H1 (cell line): ENCODE data around the gene SIGLEC15.
"Not testable (repeated sequence)": the region's sequence is repeated elsewhere in the genome, so short reads cannot be mapped to it uniquely, and the experiment has no call there.

ENCODE experiments used
- EP300 ChIP-seq, 2 experiments: IDR thresholded peaks; 1 replicate in 1 of 2; 2 replicates in 1 of 2; pipeline ENCODE4 v1.6.1; 2011 to 2012; ENCODE audit warnings: low read depth in 2 of 2, low read length in 2 of 2, mild to moderate bottlenecking in 2 of 2, borderline replicate concordance in 1 of 2, inconsistent platforms in 1 of 2, moderate library complexity in 1 of 2
- POU5F1 ChIP-seq: IDR thresholded peaks from 2 replicates; pipeline ENCODE4 v1.6.1; 2011; ENCODE audit warnings: low read depth, mild to moderate bottlenecking, low read length, moderate library complexity
- SUZ12 ChIP-seq: fragments of 200-600 bp; sonication (generic); IDR thresholded peaks from 2 replicates; pipeline ENCODE4 v1.6.1; 2012; ENCODE audit warnings: mild to moderate bottlenecking, inconsistent platforms, low read length, moderate library complexity, mixed read lengths
- TF ChIP-seq, protein P1 (sequence below), 3 experiments: IDR thresholded peaks; 1 replicate in 2 of 3; 2 replicates in 1 of 3; pipeline versions ENCODE4 v1.5.1 to v1.6.1; 2011; ENCODE audit warnings: low read length in 3 of 3, mild to moderate bottlenecking in 3 of 3, inconsistent platforms in 2 of 3, low read depth in 1 of 3, moderate library complexity in 1 of 3; ENCODE audit not compliant: insufficient read depth in 1 of 3; ENCODE audit errors: control extremely low read depth in 1 of 3

DNA sequence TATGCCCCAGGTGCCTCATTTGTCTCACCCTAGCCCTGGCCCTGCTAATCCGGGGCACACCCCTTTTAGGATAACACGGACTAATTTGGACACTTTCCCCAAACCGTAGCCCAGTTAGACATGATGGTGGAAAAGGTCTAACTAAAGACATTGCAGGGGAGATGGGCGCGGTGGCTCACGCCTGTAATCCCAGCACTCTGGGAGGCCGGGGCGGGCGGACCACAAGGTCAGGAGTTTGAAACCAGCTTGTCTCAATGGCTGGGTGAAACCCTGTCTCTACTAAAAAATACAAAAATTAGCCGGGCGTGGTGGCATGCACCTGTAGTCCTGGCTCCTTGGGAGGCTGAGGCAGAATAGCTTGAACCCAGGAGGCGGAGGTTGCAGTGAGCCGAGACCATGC, 23.2 kb downstream of the SIGLEC15 start:
- TF ChIP-seq, protein P1, sequence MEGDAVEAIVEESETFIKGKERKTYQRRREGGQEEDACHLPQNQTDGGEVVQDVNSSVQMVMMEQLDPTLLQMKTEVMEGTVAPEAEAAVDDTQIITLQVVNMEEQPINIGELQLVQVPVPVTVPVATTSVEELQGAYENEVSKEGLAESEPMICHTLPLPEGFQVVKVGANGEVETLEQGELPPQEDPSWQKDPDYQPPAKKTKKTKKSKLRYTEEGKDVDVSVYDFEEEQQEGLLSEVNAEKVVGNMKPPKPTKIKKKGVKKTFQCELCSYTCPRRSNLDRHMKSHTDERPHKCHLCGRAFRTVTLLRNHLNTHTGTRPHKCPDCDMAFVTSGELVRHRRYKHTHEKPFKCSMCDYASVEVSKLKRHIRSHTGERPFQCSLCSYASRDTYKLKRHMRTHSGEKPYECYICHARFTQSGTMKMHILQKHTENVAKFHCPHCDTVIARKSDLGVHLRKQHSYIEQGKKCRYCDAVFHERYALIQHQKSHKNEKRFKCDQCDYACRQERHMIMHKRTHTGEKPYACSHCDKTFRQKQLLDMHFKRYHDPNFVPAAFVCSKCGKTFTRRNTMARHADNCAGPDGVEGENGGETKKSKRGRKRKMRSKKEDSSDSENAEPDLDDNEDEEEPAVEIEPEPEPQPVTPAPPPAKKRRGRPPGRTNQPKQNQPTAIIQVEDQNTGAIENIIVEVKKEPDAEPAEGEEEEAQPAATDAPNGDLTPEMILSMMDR (IDR thresholded peaks at IDR 0.05; ENCODE audit: control extremely low read depth in 1 of 3, insufficient read depth in 1 of 3, low read depth in 1 of 3, low read length in 3 of 3), result not testable (repeated sequence)
- not testable (repeated sequence) for TF ChIP-seq EP300 (IDR thresholded peaks at IDR 0.05; ENCODE audit: borderline replicate concordance in 1 of 2, low read depth in 2 of 2, low read length in 2 of 2); SUZ12; POU5F1
